GM21619 (cell line): ENCODE data around the gene HOXA10.
A peak's percentile ranks its signal among the peaks of the same experiment; 100 is the strongest.

ENCODE experiments used
- ATAC-seq: cut with Tn5 transposase; IDR thresholded peaks from one replicate; pipeline ENCODE4 v1.9.1; 2021; ENCODE audit not compliant: unreplicated experiment

The HOXA10 gene

DNA sequence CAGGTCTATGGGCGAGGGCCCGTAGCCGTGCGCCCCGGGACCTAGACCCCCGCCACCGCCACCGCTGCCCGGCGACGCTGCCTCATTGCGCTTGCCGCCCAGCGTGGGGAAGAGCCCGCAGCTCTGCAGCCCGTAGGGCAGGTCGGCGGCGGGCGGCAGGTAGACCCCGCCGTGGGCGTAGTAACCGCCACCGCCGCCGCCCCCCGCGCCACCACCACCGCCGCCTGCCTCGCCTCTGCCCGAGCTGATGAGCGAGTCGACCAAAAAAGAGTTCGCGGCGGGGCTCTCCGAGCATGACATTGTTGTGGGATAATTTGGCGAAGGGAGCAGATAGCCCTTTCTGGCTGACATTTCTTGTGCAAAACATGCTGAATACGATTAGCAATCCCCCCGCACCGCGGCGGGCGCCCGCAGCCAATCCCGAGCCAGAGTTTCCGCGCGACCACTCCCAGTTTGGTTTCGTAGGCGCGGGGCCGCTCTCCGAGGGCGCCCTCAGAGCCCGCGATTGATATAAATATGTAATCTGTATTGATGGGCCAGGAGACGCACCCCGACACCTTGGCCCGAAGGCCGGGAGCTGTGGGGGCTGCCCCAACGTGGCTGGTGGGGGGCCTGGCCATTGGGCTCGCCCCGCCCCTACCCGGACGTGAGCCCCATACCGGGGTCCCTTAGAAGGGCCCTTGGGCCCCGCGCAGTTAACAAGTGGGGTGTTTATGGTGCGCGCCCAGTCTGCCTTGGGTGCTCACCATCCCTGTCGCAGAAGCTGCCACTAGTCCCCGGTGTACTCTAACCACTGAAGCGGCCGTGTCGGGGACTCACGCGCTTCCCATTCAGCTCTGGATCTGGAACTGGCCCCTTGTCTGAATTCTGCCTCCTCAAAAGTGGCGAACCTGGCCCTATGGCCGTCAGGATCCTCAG, at the start of gene HOXA10:
HOXA10 (minus strand) TSS at position 365 of the 918 bp plus-strand sequence; CDS start at position 351, 14 bp downstream.
- no peak for ATAC-seq

- peak; percentile 80 for ATAC-seq
Measured at GRCh38 chr7:27221201-27221797, 47.2 kb upstream of the HOXA10 start.

GRCh38 chr7:27220440-27220955, 46.4 kb upstream of the HOXA10 start:
- ATAC-seq = no peak

- ATAC-seq = no peak
Measured at GRCh38 chr7:27219821-27220220, 45.7 kb upstream of the HOXA10 start.

- ATAC-seq = no peak
Measured at GRCh38 chr7:27217951-27218350, 43.8 kb upstream of the HOXA10 start.

DNA sequence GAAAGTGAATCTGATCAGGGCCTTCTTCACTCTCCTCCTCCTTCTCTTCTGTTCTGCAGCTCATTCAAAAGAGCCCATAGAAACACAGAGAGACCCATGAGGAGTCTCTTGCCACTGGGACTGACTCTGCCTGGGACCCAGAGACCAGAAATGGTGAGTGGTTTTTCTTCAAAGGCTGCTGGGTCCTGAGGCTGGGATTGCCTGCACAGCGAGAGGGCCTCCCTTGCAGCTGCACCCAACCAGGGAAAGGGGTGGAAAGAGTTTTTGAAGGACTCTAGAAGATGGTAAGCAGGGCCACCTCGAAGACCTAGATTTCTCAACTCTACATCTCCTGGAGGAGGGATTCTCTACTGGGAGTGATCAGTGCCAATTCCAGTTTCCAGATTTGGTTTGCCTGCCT, 41.2 kb upstream of the HOXA10 start:
- no peak for ATAC-seq

DNA sequence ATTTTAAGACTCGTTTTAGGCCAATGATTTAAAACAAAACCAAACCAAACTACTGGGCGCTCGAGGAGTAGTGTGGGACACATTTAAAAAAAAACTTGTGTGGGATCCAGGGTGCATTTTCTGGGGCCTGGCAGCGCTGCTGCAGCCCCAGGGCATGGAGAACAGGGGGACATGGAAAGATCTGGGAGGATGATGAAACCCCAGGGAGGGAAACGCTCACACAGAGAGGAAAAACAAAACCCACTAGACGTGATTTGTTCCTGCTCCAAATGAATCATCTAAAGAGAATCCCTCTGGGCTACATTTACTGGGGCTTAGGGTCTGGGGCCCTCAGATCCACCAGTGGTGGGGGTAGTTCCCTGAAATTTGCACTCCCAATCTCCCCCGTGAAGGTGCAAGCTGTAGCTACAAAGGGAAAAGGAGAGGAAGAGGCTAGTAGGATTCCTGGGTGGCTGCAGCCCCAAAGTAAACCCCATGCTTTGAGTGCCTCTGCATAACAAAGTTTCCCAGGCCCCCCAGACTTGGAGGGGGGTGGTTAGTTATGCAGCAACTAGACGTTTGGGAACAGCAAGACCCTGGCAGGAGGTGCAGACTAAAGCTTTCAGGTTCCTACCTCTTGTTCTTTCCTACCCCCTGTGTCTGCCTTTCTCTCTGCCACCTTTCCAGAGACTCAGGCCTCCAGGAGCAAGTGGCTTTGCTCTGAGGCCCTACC, 40.3 kb upstream of the HOXA10 start:
- ATAC-seq = no peak

DNA sequence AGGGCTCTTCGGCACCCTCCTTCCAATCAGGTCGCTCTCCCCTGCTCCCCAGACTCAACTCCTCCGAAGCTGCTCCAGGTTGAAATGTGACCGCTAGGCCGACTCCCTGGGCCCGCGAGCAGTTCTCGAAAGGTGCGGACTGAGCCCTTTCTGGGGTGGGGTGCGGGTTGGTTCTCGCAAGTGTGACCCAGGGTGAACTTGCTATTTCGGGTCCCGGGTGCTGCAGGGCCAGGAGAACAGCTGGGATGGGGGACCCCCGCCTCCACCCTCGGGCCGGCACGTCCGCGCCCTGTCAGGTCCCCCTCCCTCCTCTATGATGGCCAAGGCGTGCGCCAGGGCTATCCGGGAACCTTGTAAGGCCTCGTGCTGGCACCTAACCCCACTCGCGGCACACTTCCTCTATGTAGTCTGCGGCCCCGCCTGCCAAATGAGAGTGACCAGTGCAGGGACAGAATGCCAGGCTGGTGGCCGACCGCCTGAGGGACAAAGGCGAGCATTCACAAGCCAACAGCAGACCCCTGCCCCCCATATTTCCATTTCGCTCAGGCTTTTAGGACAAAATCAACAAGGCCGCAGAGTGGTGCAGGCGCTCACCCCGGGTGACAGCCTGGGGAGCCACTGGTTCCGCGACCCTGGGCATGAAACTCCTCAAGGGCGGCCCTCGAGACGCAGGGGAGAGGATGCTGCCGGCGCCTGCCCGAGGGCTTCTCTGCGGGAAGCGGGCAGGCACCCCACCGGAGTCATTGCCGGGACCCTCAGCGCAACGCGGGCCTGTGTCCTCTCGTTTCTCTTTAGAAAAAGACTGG, 39.5 kb upstream of the HOXA10 start:
- no peak for ATAC-seq

GRCh38 chr7:27212497-27213432, 38.6 kb upstream of the HOXA10 start:
- ATAC-seq = no peak

GRCh38 chr7:27211764-27212204, 37.7 kb upstream of the HOXA10 start:
- ATAC-seq = no peak

DNA sequence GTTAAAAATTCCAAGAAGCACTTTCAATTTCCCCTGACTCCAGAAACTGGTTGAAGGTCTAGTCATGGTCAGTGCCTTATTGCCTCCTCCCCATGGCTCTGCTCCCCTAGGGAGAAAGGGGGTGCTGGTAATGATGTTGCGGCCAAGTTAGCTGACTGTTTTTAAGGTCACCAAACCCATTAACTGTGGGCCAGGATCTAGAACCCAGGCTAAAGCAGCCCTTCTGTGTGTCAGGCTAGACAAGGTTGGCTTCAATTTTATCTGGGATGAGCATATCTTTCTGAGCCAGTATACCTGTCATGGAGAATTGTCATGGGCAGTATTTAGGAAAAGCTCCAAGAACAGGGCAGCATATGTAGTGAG, 36.9 kb upstream of the HOXA10 start:
- ATAC-seq = no peak

DNA sequence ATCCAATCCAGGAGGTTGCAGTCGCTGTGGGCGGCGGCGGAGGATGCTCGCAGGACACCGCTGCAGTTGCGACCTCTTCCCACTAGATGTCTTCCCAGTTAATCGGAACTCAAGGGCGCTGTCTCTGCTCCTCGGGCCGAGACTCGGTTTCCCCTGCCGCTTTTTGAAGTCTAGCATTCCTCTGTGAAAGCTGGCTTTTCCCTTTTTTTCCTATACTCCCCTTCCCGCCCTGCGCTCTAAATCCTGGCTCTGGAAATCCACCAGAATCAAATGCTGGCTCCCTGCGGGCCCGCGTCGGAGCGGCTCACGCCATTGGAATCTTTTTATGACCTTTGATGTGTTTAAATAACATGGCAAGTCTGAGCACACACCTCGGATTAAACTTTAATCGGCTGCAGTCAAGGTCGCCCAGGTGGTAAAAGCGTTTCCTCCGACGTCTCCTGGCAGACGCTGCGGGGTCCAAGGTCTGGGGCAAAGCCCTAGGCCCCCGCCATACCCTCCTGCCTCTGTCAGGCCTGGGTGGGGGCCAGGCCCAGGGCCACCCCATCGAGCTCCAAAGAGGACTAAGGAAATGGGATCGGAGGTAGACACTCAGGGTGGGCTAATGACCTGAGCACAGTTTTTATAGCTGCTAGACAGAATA, 36.4 kb upstream of the HOXA10 start:
- no peak for ATAC-seq

DNA sequence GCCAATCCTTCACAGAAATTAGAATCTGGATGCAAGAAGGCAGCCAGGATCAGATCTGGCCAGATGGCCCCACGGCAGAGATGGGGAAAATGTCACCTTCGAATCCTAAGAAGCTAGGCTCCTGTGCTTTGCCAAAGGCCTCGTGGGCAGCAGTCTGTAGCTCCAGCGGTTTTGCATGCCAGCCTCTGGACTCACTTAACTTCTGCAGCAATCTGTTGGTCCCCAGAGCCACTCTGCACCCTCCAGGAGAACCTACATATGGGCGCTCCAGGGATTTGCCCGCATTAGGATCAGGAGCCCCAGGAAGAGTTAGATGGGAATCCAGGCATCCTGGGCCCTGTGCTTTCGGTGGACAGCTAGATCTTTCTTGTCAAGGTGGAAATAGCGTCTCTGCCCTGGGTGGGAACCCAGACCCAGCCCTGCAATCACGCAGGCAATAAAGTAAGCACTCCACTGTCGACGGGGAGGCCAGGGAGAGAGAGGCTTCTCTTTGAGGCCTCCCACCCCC, 35.9 kb upstream of the HOXA10 start:
- ATAC-seq = no peak

DNA sequence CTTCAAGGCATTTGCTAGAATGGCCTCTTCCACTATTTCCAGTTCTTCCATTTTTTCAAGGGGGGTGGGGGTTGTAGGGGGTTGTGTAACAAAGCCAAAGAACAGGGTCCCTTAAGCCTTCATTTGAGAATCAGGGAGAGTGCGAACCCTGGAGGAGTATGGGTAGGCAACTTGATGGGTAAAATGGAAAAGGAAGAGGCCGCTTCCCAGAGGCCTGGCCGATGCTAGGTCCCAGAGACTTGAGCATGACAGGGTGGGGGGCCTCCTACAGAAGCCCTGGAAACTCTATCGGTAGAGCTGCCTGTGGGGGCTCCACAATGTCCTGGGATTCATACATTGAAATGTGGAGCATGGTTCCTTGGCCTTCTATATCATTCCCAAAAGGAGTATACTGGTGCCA, 34.9 kb upstream of the HOXA10 start:
- no peak for ATAC-seq

DNA sequence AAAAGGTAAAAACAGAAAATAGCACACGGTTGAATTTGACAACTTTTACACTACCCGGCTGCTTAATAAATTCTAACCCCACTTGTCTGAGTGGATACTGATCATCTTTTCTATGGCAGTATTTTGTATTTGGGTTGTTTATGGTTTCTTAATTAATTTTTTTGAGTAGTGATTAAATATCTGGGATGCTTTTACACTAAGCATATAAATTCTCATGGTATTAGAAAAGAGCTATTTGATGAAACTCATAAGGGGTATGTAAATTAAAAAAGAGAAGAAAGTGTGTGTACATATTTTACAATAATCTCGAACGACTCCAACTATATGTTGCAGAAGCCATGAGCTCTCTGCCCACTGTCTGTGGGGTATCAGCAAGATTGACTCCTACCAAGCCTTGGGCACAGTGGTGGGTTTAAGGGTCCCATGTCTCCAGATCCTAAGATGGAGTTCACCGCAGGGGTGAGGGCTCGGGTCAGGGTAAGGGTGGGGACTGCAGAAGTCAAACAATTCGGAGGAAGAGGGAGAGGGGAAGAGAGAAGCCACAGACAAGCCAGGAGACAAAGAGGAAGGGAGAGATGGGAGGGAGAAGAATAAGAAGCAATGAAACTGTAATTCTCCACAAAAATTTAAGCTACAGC, 33.3 kb upstream of the HOXA10 start:
- ATAC-seq = no peak

DNA sequence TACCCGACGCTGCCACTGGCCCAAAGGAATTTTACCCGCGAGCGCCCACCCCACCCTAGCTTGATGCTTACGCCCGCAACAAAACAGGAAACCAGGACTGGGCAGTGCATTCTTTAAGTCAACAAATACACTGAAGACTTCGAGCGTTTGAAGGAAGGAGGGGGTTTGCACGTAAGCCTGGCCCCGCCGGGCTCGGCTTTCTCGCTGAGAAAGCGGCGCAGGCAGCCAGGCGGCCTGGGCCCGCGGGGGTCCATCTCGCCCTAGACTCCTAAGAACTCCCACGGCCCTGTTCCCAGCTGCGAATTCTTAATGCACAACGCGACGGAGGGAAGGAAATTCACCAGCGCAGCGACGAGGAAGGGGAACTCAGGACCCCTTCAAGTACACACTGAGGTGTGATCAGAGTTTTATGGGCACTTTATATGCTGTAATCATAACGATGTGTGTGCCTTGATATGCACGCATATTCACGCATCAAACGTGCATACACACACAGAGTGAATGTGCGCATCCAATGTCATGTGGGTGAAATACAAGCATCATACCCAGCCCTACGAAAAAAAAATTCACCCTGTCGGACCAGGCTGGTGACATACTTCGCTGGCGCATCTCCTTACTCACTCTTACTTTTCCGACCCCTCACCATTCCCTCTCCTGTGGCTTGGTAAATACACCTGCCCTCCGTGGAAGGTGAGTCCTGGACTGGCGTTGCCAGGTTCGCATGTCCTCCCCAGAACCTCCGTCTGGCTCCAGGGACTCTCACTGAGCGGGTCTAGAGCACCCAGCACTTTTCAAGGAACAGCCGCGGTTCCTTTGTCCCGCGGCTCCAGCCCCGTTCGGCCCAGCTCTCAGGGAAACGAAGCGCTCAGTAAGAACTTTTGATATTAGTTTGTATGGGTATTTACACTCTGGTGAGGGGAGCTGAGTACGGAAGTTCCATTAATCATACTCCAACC, 31.5 kb upstream of the HOXA10 start:
- no peak for ATAC-seq

DNA sequence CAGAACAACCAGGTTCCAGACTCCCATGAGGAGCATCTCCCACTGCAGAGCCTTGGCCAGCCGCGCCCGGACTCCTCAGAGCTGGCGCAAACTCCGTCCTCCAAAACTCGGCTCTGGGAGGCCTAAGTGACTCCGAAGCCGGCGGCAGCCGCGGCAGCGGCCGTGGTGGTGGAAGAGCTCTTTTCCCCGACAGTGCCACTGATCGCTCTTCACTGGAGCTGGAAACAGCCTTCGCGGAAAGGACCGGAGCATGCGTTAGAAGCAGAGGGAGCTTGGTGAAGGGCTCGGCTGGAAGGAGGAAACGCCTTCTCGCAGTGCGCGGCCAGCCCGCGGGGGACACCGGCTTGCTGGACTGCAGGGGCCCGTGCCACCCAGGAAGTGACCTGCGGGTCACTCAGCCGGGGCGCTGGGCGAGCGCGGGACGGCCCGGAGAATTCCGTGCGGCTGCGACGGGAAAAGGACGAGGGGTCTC, 30.8 kb upstream of the HOXA10 start:
- no peak for ATAC-seq
